Lower leg skin (tissue), 3 donors: ENCODE data around the gene IL22.

ENCODE experiments used
- POLR2A ChIP-seq, 2 donors: fragments of 450-650 bp; IDR thresholded peaks; one replicate each; pipeline ENCODE4 v1.6.1; 2016 to 2017; ENCODE audit warnings: antibody characterized with exemption in 2 of 2, mild to moderate bottlenecking in 1 of 2, moderate library complexity in 1 of 2
- TF ChIP-seq, protein P1 (sequence below), 3 donors: fragments of 450-650 bp; IDR thresholded peaks; one replicate each; pipeline ENCODE4 v1.5.1; 2016; ENCODE audit warnings: antibody characterized with exemption in 3 of 3, mild to moderate bottlenecking in 3 of 3, moderate library complexity in 2 of 3

DNA sequence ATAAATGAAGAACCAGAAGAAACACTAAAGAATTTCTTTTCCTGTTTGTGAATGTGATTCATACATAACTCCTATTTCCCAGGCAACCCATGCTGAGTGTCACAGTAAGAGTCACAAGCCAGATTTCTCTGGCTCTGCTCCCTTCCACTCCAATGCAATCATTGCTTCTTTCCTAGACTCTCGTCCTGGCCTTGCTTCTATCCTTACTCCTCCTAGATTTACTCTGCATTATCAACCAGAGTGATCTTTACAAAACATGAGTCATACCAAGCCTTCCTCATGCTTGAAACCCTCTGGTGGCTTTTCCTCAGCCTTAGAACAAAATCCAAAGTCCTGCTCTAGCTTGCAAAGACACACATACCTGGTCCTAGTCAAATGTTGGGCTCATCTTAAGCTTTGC is 13.3 kb downstream of the IL22 start:
- TF ChIP-seq, protein P1, sequence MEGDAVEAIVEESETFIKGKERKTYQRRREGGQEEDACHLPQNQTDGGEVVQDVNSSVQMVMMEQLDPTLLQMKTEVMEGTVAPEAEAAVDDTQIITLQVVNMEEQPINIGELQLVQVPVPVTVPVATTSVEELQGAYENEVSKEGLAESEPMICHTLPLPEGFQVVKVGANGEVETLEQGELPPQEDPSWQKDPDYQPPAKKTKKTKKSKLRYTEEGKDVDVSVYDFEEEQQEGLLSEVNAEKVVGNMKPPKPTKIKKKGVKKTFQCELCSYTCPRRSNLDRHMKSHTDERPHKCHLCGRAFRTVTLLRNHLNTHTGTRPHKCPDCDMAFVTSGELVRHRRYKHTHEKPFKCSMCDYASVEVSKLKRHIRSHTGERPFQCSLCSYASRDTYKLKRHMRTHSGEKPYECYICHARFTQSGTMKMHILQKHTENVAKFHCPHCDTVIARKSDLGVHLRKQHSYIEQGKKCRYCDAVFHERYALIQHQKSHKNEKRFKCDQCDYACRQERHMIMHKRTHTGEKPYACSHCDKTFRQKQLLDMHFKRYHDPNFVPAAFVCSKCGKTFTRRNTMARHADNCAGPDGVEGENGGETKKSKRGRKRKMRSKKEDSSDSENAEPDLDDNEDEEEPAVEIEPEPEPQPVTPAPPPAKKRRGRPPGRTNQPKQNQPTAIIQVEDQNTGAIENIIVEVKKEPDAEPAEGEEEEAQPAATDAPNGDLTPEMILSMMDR (IDR thresholded peaks at IDR 0.05) = no peak
- TF ChIP-seq POLR2A (IDR thresholded peaks at IDR 0.05) = no peak
